GM19099 (cell line): ENCODE measurements around the gene RCOR1.

Experiments
- POLR2A ChIP-seq: IDR thresholded peaks from 3 replicates; pipeline ENCODE4 v1.6.1; 2011; ENCODE audit warnings: low read depth; ENCODE audit not compliant: insufficient read length; ENCODE audit errors: extremely low read depth

Gene RCOR1

GRCh38 chr14:102633906-102634595 is 41.6 kb downstream of the RCOR1 start:
- no peak for TF ChIP-seq POLR2A

- TF ChIP-seq POLR2A: no peak
These were observed 52.1 kb downstream of the RCOR1 start for GRCh38 chr14:102644523-102644922.

GRCh38 chr14:102645746-102646440 is 53.4 kb downstream of the RCOR1 start:
- TF ChIP-seq POLR2A: no peak

GRCh38 chr14:102646615-102647014 is 54.2 kb downstream of the RCOR1 start:
- no peak for TF ChIP-seq POLR2A

GRCh38 chr14:102652194-102652593 is 59.7 kb downstream of the RCOR1 start:
- TF ChIP-seq POLR2A: no peak

GRCh38 chr14:102654298-102654697 is 61.8 kb downstream of the RCOR1 start:
- TF ChIP-seq POLR2A: no peak

- no peak for TF ChIP-seq POLR2A
These were observed 62.7 kb downstream of the RCOR1 start for GRCh38 chr14:102655137-102655536.

GRCh38 chr14:102659797-102660196 is 67.3 kb downstream of the RCOR1 start:
- no peak for TF ChIP-seq POLR2A

- TF ChIP-seq POLR2A: no peak
These were observed 69.2 kb downstream of the RCOR1 start for GRCh38 chr14:102661614-102662013.

- TF ChIP-seq POLR2A: no peak
These were observed 70.4 kb downstream of the RCOR1 start for GRCh38 chr14:102662636-102663430.

- TF ChIP-seq POLR2A: no peak
These were observed 71.0 kb downstream of the RCOR1 start for GRCh38 chr14:102663440-102663839.

GRCh38 chr14:102665621-102666020 is 73.2 kb downstream of the RCOR1 start:
- no peak for TF ChIP-seq POLR2A

GRCh38 chr14:102666635-102667034 is 74.2 kb downstream of the RCOR1 start:
- no peak for TF ChIP-seq POLR2A

- TF ChIP-seq POLR2A: no peak
These were observed 75.3 kb downstream of the RCOR1 start for GRCh38 chr14:102667703-102668102.

GRCh38 chr14:102668291-102668873 is 75.9 kb downstream of the RCOR1 start:
- TF ChIP-seq POLR2A: no peak

- no peak for TF ChIP-seq POLR2A
These were observed 79.0 kb downstream of the RCOR1 start for GRCh38 chr14:102671410-102671809.

GRCh38 chr14:102672410-102672960 is 80.0 kb downstream of the RCOR1 start:
- no peak for TF ChIP-seq POLR2A
